WI38 (cell line): Measurements from ENCODE around the gene SELENOO.

Source experiments
- H3K4me3 ChIP-seq: 2 replicates; pipeline ENCODE4 v1.5.1; 2011; ENCODE audit warnings: low read depth, mild to moderate bottlenecking, control low read depth, low read length
- TF ChIP-seq, protein P1 (sequence below): IDR thresholded peaks from 2 replicates; pipeline ENCODE4 v1.5.1; 2012; ENCODE audit warnings: low read depth, mild to moderate bottlenecking, control low read depth, low read length

The SELENOO gene

DNA sequence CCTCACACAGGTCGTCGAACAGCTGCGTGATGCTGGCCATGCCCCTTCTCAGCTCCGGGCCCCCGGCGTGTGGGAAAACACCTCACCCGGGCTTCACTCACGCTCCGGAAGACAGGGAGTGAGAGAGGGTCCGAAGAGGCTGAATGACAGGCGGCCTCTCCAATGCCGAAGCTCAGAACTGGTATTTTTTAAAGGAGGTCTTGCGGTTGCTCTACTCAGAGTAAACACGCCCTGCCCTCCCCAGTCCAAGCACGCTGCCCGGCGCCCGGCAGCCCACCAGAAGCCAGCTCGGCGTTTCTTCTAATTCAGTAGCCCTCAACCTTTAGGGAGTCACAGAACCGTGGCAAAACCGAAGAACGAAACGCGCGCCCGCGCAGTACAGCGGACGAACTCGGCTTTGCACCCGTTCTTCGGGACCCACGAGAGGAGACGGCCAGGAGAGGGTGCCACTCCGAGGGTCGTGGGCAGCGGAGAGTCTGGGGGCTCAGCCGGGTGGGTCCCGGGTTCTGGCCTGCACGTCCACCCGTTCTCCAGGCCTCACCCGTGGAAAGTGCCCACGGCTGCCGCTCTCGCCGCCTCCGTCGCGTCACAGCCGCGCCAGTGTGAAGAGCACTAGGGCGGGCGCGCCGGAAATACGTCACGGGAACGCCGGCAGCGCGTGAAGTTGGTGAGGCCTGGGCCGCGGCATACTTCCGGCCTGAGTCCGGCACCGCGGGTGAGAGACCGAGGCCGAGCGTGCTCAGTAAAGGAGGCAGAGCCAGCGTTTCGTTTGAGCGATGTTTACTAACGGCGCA, 43.8 kb downstream of the SELENOO start, which contains the start of gene TUBGCP6:
Gene TUBGCP6, minus strand, starts transcription at position 604 of the 794 bp plus-strand sequence. Its CDS starts 564 bp downstream, at position 40.
- TF ChIP-seq, protein P1, sequence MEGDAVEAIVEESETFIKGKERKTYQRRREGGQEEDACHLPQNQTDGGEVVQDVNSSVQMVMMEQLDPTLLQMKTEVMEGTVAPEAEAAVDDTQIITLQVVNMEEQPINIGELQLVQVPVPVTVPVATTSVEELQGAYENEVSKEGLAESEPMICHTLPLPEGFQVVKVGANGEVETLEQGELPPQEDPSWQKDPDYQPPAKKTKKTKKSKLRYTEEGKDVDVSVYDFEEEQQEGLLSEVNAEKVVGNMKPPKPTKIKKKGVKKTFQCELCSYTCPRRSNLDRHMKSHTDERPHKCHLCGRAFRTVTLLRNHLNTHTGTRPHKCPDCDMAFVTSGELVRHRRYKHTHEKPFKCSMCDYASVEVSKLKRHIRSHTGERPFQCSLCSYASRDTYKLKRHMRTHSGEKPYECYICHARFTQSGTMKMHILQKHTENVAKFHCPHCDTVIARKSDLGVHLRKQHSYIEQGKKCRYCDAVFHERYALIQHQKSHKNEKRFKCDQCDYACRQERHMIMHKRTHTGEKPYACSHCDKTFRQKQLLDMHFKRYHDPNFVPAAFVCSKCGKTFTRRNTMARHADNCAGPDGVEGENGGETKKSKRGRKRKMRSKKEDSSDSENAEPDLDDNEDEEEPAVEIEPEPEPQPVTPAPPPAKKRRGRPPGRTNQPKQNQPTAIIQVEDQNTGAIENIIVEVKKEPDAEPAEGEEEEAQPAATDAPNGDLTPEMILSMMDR, result 0 out of 2 replicates have a peak, but pooled peaks have one; percentile 7
- peak within 1 kb of the TSS; percentile 93 for H3K4me3 ChIP-seq

DNA sequence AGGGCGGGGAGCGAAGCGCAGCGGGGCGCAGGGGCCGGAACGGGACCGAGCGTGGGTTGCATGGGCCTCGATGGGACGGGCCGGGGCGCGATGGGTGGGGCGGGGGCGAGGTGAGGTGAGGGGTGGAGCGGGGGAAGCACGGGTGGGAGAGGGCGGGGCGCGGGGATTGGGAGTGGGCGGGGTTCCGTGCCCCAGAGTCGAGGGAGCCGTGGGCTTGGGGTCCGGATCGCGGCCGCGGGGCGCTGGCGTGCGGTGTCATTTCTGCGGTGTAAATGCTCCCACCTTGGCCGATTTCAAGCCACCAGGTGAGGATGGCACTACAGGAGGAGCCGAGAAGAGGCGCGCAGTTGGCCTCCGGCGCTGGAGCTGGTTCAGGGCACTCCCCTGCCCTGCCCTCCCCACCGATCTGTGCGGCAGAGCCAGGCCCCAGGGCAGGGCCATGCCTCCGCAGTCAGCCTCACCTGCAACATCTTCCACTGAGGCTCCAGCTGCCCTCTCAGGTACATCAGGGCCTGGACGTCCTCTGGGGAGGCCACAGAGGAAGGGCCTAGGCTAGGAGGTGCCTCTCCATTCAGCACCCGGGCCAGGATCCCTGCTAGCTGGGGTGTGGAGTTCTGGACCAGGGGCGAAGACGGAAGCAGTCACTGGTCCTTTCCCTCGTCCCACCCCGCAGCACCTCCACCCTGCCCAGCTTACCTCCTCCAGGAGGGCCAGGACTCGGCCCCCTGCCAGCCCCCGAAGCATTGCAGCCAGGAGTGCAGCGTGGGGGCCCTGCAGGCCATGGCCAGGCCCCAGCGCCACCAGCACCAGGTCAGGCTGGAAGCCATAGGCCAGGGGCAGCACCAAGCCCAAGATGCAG, 44.6 kb downstream of the SELENOO start:
- TF ChIP-seq, protein P1, result no peak
- peak overlapping the region; percentile 93 for H3K4me3 ChIP-seq

DNA sequence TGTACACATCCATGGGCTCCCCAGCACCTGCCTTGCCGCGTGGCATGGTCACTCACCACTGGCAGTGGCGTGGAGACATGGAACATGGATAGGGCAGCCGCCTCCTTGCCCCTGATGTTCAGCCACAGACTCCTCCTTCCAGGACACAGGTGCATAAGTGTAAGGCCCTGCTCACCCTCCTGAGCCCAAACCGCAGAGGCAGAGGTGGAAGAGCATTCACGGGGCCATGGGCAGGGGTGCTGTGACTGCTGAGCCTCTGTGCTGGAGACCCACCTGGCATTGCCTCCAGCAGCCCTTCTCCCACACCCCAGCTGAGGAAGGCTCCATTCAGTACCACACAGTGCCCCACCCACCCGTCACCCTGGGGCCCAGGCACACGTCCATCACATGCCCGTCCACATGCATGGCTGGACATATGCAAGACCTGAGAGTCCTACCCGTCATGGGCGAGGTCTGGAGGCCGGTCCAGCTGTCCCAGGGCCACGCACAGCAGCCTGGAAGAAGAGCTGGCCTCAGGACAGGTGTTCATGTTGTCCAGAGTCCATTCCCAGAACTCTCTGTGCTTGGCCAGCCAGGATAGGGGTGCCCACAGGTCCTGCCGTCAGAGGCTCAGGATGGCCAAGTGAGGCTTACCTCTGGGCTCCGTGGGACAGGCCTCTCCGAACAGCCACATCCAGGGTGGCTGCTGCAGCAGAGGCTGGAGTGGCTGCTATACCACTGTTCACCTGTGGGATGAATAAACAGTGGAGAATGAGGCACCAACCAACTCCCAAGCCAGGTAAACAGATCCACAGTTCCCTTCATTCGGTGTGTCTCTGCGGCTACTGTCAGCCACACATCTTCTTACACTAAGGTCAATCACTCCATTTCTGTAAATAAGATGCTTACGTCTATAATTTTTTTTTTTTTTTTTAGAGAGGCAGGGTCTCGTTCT, 45.7 kb downstream of the SELENOO start:
- TF ChIP-seq, protein P1, result no peak
- no peak overlapping the region for H3K4me3 ChIP-seq

DNA sequence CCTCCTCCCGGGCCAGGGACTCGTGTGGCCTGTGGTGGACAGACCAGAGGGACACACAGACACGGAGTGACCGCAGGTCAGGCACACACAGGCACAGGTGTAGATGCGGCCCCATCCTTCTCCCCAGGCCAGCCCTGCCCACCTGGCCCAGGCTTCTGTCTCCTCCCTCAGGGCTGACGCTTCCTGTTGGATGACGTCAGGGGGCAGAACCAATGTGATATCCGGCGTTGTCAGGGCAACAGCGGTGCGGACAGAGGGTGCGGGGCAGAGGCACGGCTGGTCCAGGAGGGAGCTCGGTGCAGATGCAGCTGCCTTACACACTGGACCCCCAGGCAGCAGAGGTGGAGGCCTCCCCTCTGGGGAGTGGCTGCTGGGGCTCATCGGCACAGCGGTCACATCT, 46.9 kb downstream of the SELENOO start:
- TF ChIP-seq, protein P1, result no peak
- H3K4me3 ChIP-seq, result no peak overlapping the region

DNA sequence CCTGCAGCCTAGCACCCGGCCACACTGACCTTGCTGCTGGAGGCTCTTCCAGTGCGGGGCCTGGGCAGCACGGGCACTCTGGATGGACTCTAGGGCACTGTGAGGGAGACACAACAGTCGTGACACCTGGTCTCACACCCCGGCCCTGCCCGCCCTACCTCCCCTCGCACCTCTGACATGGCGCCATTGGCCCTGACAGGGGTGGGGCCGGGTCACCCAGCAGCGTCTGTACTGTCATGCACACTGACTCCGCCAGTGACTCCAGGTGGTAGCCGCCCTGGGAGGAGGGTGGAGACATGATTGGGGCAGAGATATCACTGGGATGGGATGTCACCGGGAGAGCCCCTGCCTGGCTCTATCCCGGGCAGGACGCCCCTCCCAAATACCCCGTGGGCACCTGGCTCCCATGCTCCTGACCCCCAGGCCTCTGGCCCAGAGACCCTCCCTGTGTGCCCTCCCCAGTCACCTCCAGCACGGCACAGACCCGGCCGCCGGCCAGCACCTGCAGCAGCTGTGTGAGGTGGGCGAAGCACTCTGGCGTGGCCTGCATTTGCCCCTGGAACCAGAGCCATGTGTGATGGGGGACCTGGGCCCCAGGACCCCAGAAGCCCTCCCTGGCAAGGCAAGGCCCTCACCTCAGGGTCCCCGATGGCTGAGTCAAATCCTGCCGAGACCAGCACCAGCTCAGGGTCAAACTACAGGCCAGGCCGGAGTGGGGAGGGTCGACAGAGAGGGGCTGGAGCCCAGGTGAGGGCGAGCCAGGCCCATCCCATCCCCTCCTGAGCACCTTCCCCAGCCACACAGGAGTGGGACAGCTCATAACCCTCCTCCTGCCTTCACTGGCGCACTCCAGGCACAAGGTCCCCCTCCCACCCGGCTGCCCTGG, 47.6 kb downstream of the SELENOO start:
- TF ChIP-seq, protein P1, result no peak
- no peak overlapping the region for H3K4me3 ChIP-seq
